HUES48 (cell line): ENCODE data around the gene KIR2DL3.
"Not testable (repeated sequence)": the region's sequence is repeated elsewhere in the genome, so short reads cannot be mapped to it uniquely, and the experiment has no call there.

Source experiments
- H3K27ac ChIP-seq: one replicate; pipeline ENCODE4 v1.7.0; 2013; ENCODE audit warnings: low read depth, low read length, inconsistent platforms
- H3K27me3 ChIP-seq: 2 replicates; pipeline ENCODE4 v1.6.1; 2013; ENCODE audit warnings: mild to moderate bottlenecking, low read length; ENCODE audit not compliant: control insufficient read depth, insufficient read depth
- H3K36me3 ChIP-seq: 2 replicates; pipeline ENCODE4 v1.6.1; 2013; ENCODE audit warnings: low read length; ENCODE audit not compliant: control insufficient read depth, insufficient read depth
- H3K4me1 ChIP-seq: 2 replicates; pipeline ENCODE4 v1.6.1; 2013; ENCODE audit warnings: mild to moderate bottlenecking, low read length; ENCODE audit not compliant: control insufficient read depth, insufficient read depth
- H3K4me3 ChIP-seq: 2 replicates; pipeline ENCODE4 v1.5.1; 2013; ENCODE audit warnings: mild to moderate bottlenecking, low read depth, low read length
- H3K9ac ChIP-seq: 2 replicates; pipeline ENCODE4 v1.6.1; 2013; ENCODE audit warnings: mild to moderate bottlenecking, low read depth, low read length, moderate library complexity
- H3K9me3 ChIP-seq: 2 replicates; pipeline ENCODE4 v1.6.1; 2013; ENCODE audit warnings: low read length; ENCODE audit not compliant: control insufficient read depth, insufficient read depth

Gene KIR2DL3

GRCh38 chr19:54709956-54710355 is 28.4 kb upstream of the KIR2DL3 start:
- H3K9me3 ChIP-seq = peaks cover 65% of the 10 kb centered on the region
- not testable (repeated sequence) for H3K27me3 ChIP-seq, H3K36me3 ChIP-seq, H3K27ac ChIP-seq, H3K4me3 ChIP-seq, H3K9ac ChIP-seq, H3K4me1 ChIP-seq

GRCh38 chr19:54724142-54724541 is 14.2 kb upstream of the KIR2DL3 start, which contains the start of gene KIR3DL3:
Gene KIR3DL3 (plus strand): TSS chr19:54724442. CDS start chr19:54724497, 55 bp downstream.
- no peaks in the 10 kb centered on the region for H3K36me3 ChIP-seq
- H3K4me3 ChIP-seq = no peak within 1 kb of the TSS
- no peak within 1 kb of the TSS for H3K9ac ChIP-seq
- no peaks in the 10 kb centered on the region for H3K27me3 ChIP-seq
- no peaks in the 10 kb centered on the region for H3K4me1 ChIP-seq
- H3K9me3 ChIP-seq = peaks cover 94% of the 10 kb centered on the region
- H3K27ac ChIP-seq = no peak within 1 kb of the TSS

GRCh38 chr19:54724644-54725043 is 13.7 kb upstream of the KIR2DL3 start:
- H3K9ac ChIP-seq = no peak overlapping the region
- H3K4me1 ChIP-seq = no peaks in the 10 kb centered on the region
- H3K27me3 ChIP-seq = no peaks in the 10 kb centered on the region
- H3K36me3 ChIP-seq = no peaks in the 10 kb centered on the region
- no peak overlapping the region for H3K4me3 ChIP-seq
- H3K9me3 ChIP-seq = peaks cover 93% of the 10 kb centered on the region
- H3K27ac ChIP-seq = no peak overlapping the region

GRCh38 chr19:54725321-54725720 is 13.0 kb upstream of the KIR2DL3 start:
- Histone ChIP-seq H3K9ac (no peak overlapping the region), H3K36me3 (no peaks in the 10 kb centered on the region), H3K27ac (no peak overlapping the region), H3K9me3 (peaks cover 87% of the 10 kb centered on the region), H3K4me1 (no peaks in the 10 kb centered on the region), H3K4me3 (no peak overlapping the region), H3K27me3 (no peaks in the 10 kb centered on the region)

- Histone ChIP-seq H3K4me3 (no peak overlapping the region), H3K36me3 (no peaks in the 10 kb centered on the region), H3K27me3 (no peaks in the 10 kb centered on the region), H3K4me1 (no peaks in the 10 kb centered on the region), H3K9me3 (peaks cover 89% of the 10 kb centered on the region), H3K27ac (no peak overlapping the region), H3K9ac (no peak overlapping the region)
These were observed 10.8 kb upstream of the KIR2DL3 start for GRCh38 chr19:54727562-54727961.

GRCh38 chr19:54728167-54728566 is 10.1 kb upstream of the KIR2DL3 start:
- Histone ChIP-seq H3K27ac (no peak overlapping the region), H3K27me3 (no peaks in the 10 kb centered on the region), H3K9ac (no peak overlapping the region), H3K4me1 (no peaks in the 10 kb centered on the region), H3K36me3 (no peaks in the 10 kb centered on the region), H3K9me3 (peaks cover 90% of the 10 kb centered on the region), H3K4me3 (no peak overlapping the region)

- H3K4me3 ChIP-seq = no peak overlapping the region
- H3K4me1 ChIP-seq = no peaks in the 10 kb centered on the region
- H3K9me3 ChIP-seq = peaks cover 87% of the 10 kb centered on the region
- H3K27ac ChIP-seq = no peak overlapping the region
- no peak overlapping the region for H3K9ac ChIP-seq
- no peaks in the 10 kb centered on the region for H3K27me3 ChIP-seq
- H3K36me3 ChIP-seq = no peaks in the 10 kb centered on the region
These were observed 8.7 kb upstream of the KIR2DL3 start for GRCh38 chr19:54729416-54730188.

- Histone ChIP-seq H3K9ac (no peak overlapping the region), H3K9me3 (peaks cover 79% of the 10 kb centered on the region), H3K36me3 (no peaks in the 10 kb centered on the region), H3K4me3 (no peak overlapping the region), H3K27ac (no peak overlapping the region), H3K27me3 (no peaks in the 10 kb centered on the region), H3K4me1 (no peaks in the 10 kb centered on the region)
These were observed 7.1 kb upstream of the KIR2DL3 start for GRCh38 chr19:54731191-54731590.

- Histone ChIP-seq H3K36me3 (no peaks in the 10 kb centered on the region), H3K9me3 (peaks cover 73% of the 10 kb centered on the region), H3K4me3 (no peak overlapping the region), H3K27me3 (no peaks in the 10 kb centered on the region), H3K9ac (no peak overlapping the region), H3K27ac (no peak overlapping the region), H3K4me1 (no peaks in the 10 kb centered on the region)
These were observed 402 bp downstream of the KIR2DL3 start for GRCh38 chr19:54738715-54739114.

- H3K36me3 ChIP-seq = no peaks in the 10 kb centered on the region
- H3K9me3 ChIP-seq = peaks cover 68% of the 10 kb centered on the region
- no peak overlapping the region for H3K9ac ChIP-seq
- no peaks in the 10 kb centered on the region for H3K4me1 ChIP-seq
- H3K27me3 ChIP-seq = no peaks in the 10 kb centered on the region
- H3K4me3 ChIP-seq = no peak overlapping the region
- no peak overlapping the region for H3K27ac ChIP-seq
These were observed 1.5 kb downstream of the KIR2DL3 start for GRCh38 chr19:54739587-54740497.

- not testable (repeated sequence) for H3K9ac ChIP-seq, H3K4me1 ChIP-seq, H3K27ac ChIP-seq, H3K27me3 ChIP-seq, H3K36me3 ChIP-seq, H3K4me3 ChIP-seq
- H3K9me3 ChIP-seq = peaks cover 63% of the 10 kb centered on the region
These were observed 3.6 kb downstream of the KIR2DL3 start for GRCh38 chr19:54741950-54742349.
